ENCODE measurements around the gene MYO16.
"Not testable (repeated sequence)": the region's sequence is repeated elsewhere in the genome, so short reads cannot be mapped to it uniquely, and the experiment has no call there.

Gene MYO16

DNA sequence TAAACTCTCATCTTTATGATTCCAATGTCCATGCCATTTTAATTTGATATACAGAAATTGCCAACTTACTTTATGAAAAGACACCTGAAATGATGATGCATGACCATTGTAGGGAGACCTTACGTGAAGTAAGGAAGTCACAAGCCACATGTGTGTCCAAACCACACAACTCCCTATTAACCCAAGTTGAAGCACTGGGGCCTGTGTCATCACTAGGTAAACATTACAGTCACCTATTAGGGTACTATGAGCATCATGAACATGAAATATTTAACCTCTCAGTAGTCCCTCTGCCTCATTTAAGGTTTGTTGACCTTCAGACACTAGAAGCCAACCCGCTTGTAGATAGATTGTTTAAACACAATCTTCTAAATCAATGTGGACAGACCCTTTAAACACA is 580.1 kb downstream of the MYO16 start:
- no peak for ATAC-seq

DNA sequence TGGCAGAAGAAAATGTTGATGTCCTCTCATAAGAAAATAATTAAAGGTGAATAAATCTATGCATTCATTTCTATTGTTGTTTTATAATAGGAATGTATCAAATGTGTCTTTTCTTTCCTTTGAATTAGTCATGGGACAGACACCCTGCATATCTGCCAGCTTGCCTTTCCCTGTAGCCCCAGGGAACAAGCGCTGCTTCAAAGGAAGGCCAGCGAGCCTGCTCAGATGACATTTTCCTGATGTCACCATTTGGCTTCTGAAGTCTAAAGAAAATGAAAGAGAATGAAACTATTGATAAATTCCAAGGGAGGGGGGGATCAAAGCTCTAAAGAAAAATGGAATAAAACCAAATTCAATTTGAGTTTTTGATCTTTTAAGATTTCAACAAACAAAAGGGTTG is 582.2 kb downstream of the MYO16 start:
- no peak for ATAC-seq

DNA sequence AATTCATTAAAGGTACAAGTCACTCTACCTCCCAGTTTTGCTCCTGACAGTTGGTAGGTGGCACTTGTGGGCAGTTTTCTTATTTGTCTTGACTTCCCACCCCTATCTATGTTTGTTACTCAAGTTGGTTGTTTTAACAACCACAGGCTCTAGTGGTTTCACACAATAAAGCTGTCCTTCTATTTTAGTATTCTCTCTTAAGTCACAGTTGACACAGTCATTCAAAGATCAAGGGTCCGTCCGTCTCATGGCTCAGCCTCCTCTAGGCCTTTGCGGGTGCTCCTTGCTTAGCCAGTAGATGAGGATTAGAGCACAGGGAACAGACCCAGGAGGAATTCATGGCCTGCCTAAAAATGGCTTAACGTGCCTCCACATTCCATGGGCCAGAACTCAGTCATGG is 583.2 kb downstream of the MYO16 start:
- no peak for ATAC-seq

DNA sequence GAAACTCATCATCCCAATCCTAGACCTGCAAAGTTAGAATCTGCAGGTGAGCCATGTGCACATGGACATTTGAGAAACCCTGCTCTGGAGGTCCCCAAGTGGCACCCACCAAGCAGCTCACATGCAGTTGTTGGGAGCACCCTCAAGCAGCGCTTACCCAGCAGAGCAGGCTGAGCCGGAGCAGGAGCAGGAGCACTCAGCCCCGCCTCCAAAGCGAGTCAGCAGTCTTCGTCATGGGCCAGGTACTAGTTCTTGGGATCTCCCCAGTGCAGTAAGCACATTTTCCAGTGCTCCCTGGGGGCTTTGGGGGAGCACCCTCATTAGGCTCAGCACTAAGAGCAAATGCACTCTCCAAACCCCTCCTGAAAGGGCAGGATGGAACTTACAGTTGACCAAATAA is 584.3 kb downstream of the MYO16 start:
- ATAC-seq: no peak

DNA sequence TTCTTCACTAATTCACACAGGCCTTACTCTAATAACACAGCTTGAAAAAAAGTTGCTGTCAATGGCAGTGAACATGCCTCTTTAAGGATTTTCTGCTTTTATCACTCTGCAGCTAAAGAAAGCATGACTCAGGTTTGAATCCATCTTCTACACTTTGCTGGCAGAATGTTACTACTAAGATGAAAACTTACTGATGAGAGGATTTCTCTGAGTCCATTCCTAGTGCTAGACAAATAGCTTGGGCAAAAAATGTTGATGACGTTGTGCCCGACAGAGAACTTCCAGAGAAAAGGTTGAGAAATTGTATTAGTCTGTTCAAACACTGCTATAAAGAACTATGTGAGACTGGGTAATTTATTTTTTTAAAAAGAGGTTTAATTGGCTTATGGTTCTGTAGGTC is 585.0 kb downstream of the MYO16 start:
- no peak for ATAC-seq

DNA sequence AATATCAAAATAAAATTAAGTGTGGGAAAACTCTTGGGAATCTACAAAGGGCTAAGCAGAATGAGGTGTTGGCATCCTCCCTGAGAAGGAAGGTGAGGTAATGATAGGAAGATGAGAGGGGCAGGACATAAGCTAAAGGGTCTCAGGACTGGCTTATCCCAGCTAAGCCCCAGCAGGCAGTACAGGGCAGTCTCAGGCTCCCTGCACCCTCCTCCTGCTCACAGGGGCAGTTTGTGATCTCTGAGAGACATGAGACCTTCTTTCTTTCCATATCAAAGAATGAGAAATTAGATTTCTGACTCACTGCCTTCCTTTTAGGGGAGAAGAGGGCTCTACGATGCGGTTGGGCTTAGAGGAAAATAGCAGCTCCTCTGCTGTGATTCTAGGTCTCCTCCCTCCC is 586.0 kb downstream of the MYO16 start:
- ATAC-seq: no peak

DNA sequence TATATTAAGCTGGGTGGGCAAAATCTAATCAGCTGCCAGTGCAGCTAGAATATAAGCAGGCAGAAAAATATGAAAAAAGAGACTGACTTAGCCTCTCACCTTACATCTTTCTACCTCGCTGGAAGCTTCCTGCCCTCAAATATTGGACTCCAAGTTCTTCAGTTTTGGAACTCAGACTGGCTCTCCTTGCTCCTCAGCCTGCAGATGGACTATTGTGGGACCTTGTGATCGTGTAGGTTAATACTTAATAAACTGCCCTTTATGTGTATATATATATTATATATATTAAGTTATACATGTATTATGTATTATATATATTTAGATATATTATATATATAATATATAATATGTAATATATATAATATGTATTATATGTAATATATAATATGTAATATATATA is 588.1 kb downstream of the MYO16 start:
- ATAC-seq: not testable (repeated sequence)

DNA sequence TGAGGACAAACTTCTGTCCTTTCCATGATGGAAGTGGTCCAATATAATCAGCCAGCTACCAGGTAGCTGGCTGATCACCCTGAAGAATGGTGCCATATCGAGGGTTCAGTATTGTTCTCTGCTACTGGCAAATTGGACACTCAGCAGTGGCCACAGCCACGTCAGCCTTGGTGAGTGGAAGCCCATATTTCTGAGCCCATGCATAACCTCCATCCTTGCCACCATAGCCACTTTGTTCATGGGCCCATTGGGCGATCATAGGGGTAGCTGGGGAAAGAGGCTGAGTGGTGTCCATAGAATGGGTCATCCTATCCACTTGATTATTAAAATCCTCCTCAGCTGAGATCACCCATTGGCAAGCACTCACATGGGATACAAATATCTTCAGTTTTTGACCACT is 591.2 kb downstream of the MYO16 start:
- ATAC-seq: no peak

DNA sequence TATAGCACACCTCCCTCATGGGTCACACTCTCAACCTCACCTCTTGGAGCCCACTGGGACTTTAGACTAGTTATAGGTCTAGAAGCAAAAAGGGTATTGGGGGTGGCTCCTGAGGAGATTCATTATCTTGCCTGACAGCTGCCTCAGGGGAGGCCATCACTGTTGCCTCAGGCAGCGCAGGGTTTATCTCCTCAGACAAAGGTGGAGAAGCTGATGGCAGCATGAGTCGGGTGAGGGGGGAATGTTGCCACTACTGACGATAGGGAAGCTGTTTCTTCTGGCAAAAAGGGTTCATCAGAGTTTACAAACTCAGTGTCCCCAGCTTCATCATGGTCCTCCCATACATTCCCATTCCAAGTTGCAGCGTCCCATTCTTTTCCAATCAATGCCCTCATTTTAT is 594.6 kb downstream of the MYO16 start:
- ATAC-seq: no peak

DNA sequence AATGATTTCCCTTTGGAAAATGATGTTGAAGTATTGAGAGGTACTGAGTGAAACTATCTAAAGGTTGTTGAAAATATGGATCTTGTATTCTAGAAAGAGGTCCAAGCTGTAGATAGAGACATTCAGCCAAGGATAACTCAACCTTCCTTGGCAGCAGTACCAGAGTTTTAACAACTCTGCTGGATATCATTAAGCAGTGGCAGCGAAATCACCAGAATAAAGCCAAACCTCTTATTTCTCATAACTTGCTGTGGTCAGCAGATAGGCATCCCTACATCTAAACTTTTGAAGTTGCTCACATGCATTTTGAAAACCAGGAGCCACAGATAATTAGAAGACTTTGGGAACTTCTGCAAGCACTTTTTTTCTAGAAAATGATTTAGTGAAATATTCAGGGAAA is 597.2 kb downstream of the MYO16 start:
- ATAC-seq: no peak

DNA sequence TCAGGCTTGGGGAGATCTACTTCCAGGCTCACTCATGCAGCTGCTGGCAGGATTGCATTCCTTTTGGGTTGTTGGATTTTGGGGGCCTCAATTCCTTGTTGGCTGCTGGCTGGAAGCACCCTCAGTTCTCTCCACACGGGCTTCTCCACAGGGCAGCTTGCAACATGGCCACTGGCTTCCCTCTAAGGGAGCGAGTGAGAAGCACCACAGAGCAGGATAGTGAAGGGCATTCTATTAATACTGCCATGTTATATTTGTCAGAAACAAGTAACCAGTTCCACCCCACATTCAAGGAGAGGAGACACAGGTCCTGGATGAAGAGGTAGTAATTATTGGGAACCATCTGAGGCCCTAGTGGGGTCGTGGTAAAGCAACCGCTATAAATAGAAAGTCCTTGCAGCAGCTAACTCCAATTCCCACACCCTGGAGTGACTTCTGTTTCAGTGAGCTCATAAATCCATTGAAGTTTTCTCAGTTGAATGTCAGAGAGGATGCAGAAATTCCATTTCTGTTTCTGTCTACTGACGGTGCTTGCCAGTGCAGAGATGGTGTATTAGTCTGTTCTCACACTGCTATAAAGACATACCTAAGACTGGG is 598.0 kb downstream of the MYO16 start:
- ATAC-seq: no peak

DNA sequence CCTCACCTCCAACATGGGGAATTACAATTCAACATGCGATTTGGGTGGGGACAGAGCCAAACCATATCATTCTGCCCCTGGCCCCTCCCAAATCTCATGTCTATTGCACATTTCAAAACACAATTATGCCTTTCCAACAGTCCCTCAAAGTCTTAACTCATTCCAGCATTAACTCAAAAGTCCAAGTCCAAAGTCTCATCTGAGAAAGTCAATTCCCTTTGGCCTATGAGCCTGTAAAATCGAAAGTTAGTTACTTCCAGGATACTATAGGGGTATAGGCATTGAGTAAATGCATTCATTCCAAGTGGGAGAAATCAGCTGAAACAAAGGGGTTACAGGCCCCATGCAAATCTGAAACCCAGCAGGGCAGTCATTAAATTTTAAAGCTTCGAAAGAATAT is 598.8 kb downstream of the MYO16 start:
- ATAC-seq: no peak

DNA sequence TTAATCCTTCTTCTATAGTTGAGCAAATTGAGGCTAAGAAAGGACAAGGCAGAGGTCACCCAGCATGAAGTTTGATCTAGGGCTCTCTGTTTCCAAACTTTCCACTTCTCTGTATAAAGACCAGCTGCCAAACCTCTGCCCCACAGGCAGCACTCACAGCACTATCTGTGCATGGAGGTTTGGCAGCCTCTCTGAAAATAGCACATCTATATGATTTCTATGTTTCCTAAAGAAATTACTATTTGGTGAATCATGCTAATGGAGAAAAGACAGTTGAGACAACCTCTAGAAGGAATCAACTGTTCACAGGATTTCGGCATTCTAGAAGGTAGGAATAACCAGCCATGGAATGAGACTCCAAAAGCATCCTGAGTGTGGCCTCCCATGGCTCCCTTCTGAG is 602.5 kb downstream of the MYO16 start:
- no peak for ATAC-seq

DNA sequence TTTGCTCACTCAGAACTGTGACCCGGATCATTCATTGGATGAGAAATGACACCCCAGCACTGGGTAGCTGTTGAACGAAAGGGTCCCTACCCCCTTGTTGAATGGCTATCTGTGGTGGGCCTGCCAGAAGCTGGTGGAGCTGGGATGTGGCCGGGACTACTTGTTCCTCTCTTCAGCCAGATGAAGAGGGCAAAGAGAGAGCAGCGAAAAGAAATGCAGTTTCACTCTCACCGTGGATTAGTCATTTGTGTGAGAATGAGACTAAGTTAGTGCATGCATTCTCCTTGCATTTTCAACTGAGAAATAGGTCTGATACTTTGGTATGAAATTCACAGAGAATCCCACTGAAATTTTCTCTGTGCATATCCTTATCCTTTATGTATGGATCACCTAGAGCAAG is 603.9 kb downstream of the MYO16 start:
- ATAC-seq: no peak

DNA sequence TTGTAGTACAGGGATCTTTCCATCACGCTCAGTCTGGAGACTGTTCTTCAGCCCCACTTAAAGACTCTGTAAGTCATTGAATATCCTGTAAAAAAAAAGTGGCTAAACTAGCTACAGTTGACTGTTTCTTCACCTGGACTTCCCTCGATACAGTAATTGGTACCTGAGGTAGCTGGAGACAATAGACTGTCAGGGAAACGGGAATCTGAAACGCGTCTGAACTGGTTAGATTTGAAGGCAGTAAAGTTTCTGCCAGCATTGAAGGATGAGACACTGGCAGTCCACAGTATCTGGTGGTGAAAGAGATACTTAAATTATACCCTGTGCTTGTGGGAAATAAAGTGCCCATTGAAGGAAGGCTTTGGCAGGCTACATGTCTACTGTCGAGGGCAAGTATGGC is 606.5 kb downstream of the MYO16 start:
- ATAC-seq: no peak

DNA sequence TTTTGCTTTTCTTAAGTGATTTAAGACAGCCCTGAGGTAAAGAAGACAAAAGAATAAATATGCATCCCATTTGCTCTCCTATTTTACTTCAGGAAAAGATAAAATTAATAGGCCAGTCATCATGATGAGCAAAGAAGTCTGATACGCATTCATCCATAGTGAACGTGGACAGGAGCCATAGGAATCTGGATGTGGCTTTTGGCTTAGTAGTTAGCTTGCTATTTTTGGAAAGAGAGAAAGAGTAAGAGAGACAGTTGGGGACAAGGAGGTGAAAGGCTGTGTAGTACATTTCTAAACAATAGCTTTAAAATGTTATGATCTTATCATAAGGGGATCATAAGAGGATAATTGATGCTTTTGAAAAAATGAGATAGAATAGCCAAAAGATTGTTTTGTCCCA is 611.7 kb downstream of the MYO16 start:
- ATAC-seq: no peak

DNA sequence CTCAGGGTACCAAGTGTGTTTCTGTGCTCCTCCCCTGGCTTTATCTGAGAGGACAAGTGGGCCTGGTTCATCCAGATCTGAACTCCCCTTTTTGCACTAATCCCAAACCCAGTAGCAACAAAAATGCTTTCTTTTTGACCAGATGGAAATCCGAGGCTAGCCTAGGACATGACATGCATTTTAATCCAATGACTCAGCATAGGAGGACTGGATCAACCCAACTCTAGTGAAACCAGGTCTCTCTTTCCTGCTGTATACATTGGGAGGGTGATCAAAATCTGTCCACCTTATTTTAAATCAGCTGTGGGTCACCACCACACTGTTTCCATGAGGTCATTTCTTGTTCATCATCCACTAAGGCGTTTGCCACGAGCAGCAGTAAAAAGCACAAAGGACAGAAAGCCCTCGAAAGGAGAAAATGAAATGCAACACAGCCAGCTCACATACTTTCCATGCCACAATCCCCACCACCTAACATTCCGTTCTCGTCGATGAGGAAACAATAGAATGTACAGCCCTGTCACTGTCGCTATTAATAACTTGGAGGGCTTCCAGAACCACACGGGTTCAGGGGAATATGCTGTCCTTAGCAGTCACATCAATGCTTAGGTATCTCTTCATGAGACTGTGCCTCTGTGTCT is 614.0 kb downstream of the MYO16 start:
- no peak for ATAC-seq

DNA sequence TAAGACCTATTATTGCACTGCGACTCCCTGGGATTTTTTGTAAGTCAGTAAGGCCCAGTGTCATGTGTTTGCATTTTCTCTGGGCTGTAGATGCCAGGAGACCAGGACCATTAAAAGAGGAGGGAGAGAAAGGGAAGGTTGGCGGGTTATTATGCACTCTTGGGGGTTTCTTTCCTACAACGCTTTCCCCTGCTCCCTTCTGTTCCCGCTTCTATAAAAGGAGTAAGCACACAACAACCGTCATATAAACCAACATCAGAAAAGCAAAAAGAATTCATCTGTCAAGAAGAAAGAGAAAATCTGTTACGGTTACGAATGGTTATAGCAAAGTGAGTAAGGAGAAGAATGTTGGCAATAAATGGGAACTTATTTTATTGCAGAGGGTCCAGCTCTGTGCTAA is 615.2 kb downstream of the MYO16 start:
- ATAC-seq: no peak

DNA sequence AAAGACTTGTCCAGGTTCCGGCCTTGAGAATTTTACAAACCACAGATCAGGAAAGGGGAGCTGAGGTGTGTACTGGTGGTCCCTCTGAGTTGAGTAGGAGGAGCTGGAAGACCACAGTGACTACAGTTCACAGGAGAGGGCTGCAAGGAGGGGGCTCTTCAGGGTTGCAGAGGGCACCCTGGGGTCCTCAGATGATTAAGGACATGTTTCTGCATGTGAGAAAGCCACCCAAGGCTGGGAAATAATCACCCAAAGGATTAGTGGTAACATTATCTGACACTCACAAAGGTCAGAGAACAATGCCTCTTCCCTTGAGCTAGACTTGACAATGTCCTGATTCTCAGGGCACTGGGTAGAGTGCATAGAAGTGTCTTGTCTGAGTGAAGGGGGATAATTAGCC is 616.6 kb downstream of the MYO16 start:
- ATAC-seq: no peak

DNA sequence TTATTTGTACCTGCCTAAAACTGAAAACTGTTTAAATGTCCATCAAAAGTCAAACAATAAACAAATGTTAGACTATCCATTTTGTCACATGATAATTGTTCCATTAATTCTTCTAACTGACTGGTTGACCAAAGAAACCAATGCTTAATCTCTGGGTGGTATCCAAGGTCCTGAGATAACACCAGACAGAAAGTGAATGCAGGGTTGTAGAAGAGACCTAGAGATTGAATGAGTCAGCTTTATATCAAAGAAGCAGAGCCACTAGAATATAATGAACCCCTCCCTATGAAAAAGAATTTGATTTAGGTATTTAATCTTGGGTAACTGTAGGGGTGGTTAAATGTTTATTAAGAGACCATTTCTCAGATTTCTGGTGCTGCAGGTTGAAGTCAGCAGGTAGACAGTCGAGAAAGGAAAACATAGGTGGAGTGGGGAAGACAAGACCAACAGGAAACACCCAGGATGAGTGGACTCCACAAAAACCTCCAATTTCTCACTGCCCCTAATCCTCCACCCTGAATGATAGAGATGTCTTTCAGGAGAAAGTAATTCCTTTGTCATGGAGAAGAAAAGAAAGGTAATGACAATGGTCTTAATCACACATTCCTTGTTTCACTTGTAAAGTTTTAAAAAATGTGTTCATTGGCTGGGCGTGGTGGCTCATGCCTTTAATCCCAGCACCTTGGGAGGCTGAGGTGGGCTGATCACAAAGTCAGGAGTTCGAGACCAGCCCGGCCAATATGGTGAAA is 620.5 kb downstream of the MYO16 start:
- no peak for ATAC-seq

DNA sequence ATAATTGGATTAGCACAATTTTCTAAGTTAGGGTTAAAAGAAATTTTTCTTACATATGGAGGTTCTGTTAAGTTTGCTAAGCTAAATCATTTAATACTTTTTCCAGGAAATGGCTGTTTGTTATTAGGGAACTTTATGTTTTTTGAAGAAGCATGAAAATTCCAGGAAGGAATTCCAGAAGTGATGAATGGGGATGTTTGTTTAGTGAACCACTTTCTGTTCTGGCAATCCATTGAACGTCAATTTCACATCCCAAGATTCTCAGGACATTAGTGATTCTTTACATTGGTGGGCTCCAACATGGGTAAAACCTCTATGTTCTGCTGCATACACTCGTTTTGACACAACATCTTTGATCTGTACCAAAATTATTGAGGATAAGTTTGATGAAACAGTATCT is 622.5 kb downstream of the MYO16 start:
- no peak for ATAC-seq

DNA sequence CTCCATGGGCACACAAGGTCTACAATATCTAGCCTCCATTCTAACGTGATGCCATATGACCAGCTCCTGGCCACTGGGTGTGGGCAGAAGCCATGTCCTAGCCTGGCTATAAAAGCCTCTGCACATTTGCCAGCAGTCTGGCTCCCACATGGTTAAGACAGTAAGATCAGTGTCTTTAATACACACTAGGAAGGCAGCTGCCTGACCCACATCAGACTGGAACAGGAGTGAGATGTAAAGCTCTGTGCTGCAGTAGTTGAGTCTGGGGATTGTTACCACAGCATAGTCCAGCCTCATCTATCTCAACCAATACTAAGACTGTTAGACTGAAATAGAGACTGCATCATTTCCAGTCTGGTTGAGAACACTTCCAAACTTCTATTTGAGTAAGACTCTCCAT is 623.9 kb downstream of the MYO16 start:
- ATAC-seq: no peak

DNA sequence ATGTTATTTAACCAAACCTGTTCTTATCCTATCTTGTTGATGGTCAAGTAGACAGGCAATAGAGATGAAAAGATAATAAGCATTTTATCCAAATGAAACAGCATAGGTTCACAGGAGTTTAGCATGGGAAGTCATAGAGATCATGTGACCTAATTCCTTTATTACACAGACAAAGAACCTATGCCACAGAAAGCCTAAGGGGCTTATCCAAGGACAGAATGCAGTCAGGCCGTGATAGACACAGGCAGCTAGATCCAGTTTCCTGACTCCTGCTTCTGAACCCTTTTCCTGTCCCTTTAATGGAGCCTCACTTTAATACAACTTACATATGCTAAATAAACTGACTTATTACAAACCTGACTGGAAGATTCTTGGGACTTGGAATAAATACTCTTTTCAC is 624.9 kb downstream of the MYO16 start:
- ATAC-seq: no peak

DNA sequence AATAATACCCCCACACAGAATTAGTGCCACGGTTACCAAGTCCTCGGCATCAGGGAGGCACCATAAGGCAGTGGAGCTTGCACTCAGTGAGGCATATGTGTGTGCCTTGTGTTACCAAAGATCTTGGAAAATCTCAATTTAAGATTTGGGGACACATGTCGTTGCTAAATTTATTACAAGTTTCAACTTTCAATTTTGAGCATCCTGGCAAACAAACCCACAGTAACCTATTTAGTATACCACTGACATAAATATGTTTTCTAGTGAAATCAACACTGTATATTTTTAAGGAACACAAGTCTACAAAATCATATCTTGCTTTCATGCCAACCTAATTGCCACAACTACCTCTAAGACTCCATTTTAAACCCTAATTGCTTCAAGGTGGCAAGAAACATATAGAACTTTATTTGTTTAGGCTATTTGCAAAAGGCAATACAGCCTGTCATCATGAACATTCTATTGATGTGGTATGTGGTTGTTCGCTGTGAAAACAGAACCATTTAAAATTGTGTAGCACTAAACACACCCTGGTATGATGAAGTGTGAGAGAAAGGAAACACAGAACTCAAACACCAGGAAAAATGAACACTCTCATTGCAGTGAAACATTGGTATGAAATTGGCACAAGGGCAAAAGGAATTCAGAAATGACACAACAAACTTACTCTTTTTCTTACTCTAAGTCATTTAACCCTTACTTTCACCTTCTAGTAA is 625.9 kb downstream of the MYO16 start:
- no peak for ATAC-seq

All from activated CD4-positive, CD25-positive, alpha-beta regulatory T cell treated with anti-CD3 and anti-CD28 coated beads, Interleukin-2, amount 50 U/mL, for 24 hours (primary cell).